H9 (cell line): Measurements from ENCODE around the gene RABGAP1L. TPM values are rescaled to one million over a fixed set of nuclear protein-coding genes. Genes with fewer than 3 reads are reported as not detected.

Experiments used
- DNase-seq: peaks from one replicate; pipeline ENCODE4 v3.0.0-alpha.2; 2017
- H2AFZ ChIP-seq: one replicate; pipeline ENCODE4 v1.6.1; 2013; ENCODE audit warnings: mild to moderate bottlenecking, low read length, control low read depth, moderate library complexity
- H2AK5ac ChIP-seq: 2 replicates; pipeline ENCODE4 v1.6.1; 2013; ENCODE audit warnings: low read length, control low read depth, mixed read lengths; ENCODE audit not compliant: insufficient read length
- H2BK120ac ChIP-seq: one replicate; pipeline ENCODE4 v1.6.1; 2013; ENCODE audit warnings: low read depth, mild to moderate bottlenecking, low read length, control low read depth, inconsistent platforms; ENCODE audit not compliant: poor library complexity, severe bottlenecking
- H2BK12ac ChIP-seq: 2 replicates; pipeline ENCODE4 v1.6.1; 2013; ENCODE audit warnings: low read length, control low read depth, mixed read lengths, low read depth; ENCODE audit not compliant: insufficient read length
- H2BK15ac ChIP-seq: 2 replicates; pipeline ENCODE4 v1.6.1; 2013; ENCODE audit warnings: low read depth, low read length, control low read depth
- H2BK20ac ChIP-seq: one replicate; pipeline ENCODE4 v1.6.1; 2013; ENCODE audit warnings: low read depth, mild to moderate bottlenecking, low read length, control low read depth, inconsistent platforms; ENCODE audit not compliant: poor library complexity, severe bottlenecking
- H2BK5ac ChIP-seq: 2 replicates; pipeline ENCODE4 v1.6.1; 2013; ENCODE audit warnings: low read length, control low read depth, mixed read lengths; ENCODE audit not compliant: insufficient read length
- H3K14ac ChIP-seq: 2 replicates; pipeline ENCODE4 v1.6.1; 2013; ENCODE audit warnings: low read length, control low read depth; ENCODE audit not compliant: insufficient read depth
- H3K18ac ChIP-seq: 2 replicates; pipeline ENCODE4 v1.6.1; 2013; ENCODE audit warnings: low read depth, mild to moderate bottlenecking, mixed read lengths, low read length, control low read depth; ENCODE audit not compliant: insufficient read length
- H3K23ac ChIP-seq: 2 replicates; pipeline ENCODE4 v1.6.1; 2013; ENCODE audit warnings: low read length, control low read depth, mixed read lengths, low read depth; ENCODE audit not compliant: insufficient read length
- H3K23me2 ChIP-seq: 2 replicates; pipeline ENCODE4 v1.6.1; 2013; ENCODE audit warnings: low read depth, mild to moderate bottlenecking, mixed read lengths, low read length, control low read depth; ENCODE audit not compliant: insufficient read length, poor library complexity, severe bottlenecking
- H3K27ac ChIP-seq: 2 replicates; pipeline ENCODE4 v1.5.1; 2013; ENCODE audit warnings: low read length, control low read depth, mixed read lengths, low read depth; ENCODE audit not compliant: insufficient read length
- H3K27me3 ChIP-seq: 2 replicates; pipeline ENCODE4 v1.6.1; 2013; ENCODE audit warnings: low read length, control low read depth, inconsistent platforms; ENCODE audit not compliant: insufficient read depth
- H3K4ac ChIP-seq: 2 replicates; pipeline ENCODE4 v1.6.1; 2013; ENCODE audit warnings: low read depth, mild to moderate bottlenecking, control low read depth, inconsistent platforms, low read length, moderate library complexity
- H3K4me1 ChIP-seq: 2 replicates; pipeline ENCODE4 v1.6.1; 2013; ENCODE audit warnings: low read length, control low read depth, inconsistent platforms; ENCODE audit not compliant: insufficient read depth
- H3K4me2 ChIP-seq: 2 replicates; pipeline ENCODE4 v1.6.1; 2013; ENCODE audit warnings: low read length, control low read depth, mixed read lengths; ENCODE audit not compliant: insufficient read length, insufficient read depth
- H3K56ac ChIP-seq: 2 replicates; pipeline ENCODE4 v1.6.1; 2013; ENCODE audit warnings: low read depth, mild to moderate bottlenecking, mixed read lengths, low read length, control low read depth; ENCODE audit not compliant: insufficient read length
- H3K79me1 ChIP-seq: 2 replicates; pipeline ENCODE4 v1.6.1; 2013; ENCODE audit warnings: low read depth, mild to moderate bottlenecking, moderate library complexity, low read length, control low read depth, inconsistent platforms; ENCODE audit not compliant: insufficient read depth, poor library complexity, severe bottlenecking
- H3K79me2 ChIP-seq: 2 replicates; pipeline ENCODE4 v1.6.1; 2013; ENCODE audit warnings: low read length, control low read depth, inconsistent platforms; ENCODE audit not compliant: insufficient read depth
- H3K9ac ChIP-seq: 2 replicates; pipeline ENCODE4 v1.6.1; 2013; ENCODE audit warnings: low read length, control low read depth, mixed read lengths; ENCODE audit not compliant: insufficient read length; ENCODE audit errors: extremely low read depth
- H3K9me3 ChIP-seq: one replicate; pipeline ENCODE4 v1.6.1; 2013; ENCODE audit warnings: low read depth, low read length, inconsistent platforms; ENCODE audit not compliant: control insufficient read depth
- H3T11ph ChIP-seq: one replicate; pipeline ENCODE4 v1.6.1; 2013; ENCODE audit warnings: mild to moderate bottlenecking, low read length, control low read depth, inconsistent platforms
- H4K20me1 ChIP-seq: one replicate; pipeline ENCODE4 v1.6.1; 2013; ENCODE audit not compliant: control insufficient read depth, insufficient read length, insufficient read depth
- H4K5ac ChIP-seq: 2 replicates; pipeline ENCODE4 v1.6.1; 2013; ENCODE audit warnings: low read depth, mild to moderate bottlenecking, mixed read lengths, low read length, control low read depth; ENCODE audit not compliant: insufficient read length
- H4K8ac ChIP-seq: replicated peaks from 2 replicates; pipeline ENCODE4 v1.6.1; 2013; ENCODE audit warnings: low read length, control low read depth, mixed read lengths, low read depth; ENCODE audit not compliant: insufficient read length
- H4K91ac ChIP-seq: 2 replicates; pipeline ENCODE4 v1.6.1; 2013; ENCODE audit warnings: low read depth, mild to moderate bottlenecking, moderate library complexity, mixed read lengths, low read length, control low read depth; ENCODE audit not compliant: insufficient read length
- H3K27ac Mint-ChIP-seq, 3 experiments: 2 replicates in 2 of 3; 3 replicates in 1 of 3; pipeline ENCODE4 v1.8.0; 2020 to 2021; ENCODE audit warnings: mixed read lengths in 3 of 3, mild to moderate bottlenecking in 1 of 3, moderate library complexity in 1 of 3
- H3K27me3 Mint-ChIP-seq: 2 replicates; pipeline ENCODE4 v1.8.0; 2021; ENCODE audit warnings: low read depth, mild to moderate bottlenecking, moderate library complexity, mixed read lengths
- H3K36me3 Mint-ChIP-seq, 3 experiments: 2 replicates in 2 of 3; 3 replicates in 1 of 3; pipeline ENCODE4 v1.8.0; 2020 to 2021; ENCODE audit warnings: low read depth in 3 of 3, mixed read lengths in 3 of 3; ENCODE audit not compliant: insufficient read depth in 1 of 3
- H3K4me1 Mint-ChIP-seq, 2 experiments: 2 replicates each; pipeline ENCODE4 v1.8.0; 2020; ENCODE audit warnings: mixed read lengths in 2 of 2
- H3K4me3 Mint-ChIP-seq, 2 experiments: 2 replicates in 1 of 2; 3 replicates in 1 of 2; pipeline ENCODE4 v1.8.0; 2020 to 2021; ENCODE audit warnings: mild to moderate bottlenecking in 2 of 2, mixed read lengths in 2 of 2, moderate library complexity in 1 of 2
- H3K9me3 Mint-ChIP-seq, 2 experiments: 2 replicates in 1 of 2; 3 replicates in 1 of 2; pipeline ENCODE4 v1.8.0; 2020; ENCODE audit warnings: mild to moderate bottlenecking in 2 of 2, mixed read lengths in 2 of 2, moderate library complexity in 1 of 2
- WGBS: extraction: QIAGEN DNeasy Blood & Tissue Kit; methylation state at CpG from one replicate; pipeline ENCODE4 v1.1.7; 2013; ENCODE audit warnings: missing lambda C conversion rate, low lambda C conversion rate, mixed read lengths; ENCODE audit not compliant: insufficient read length; ENCODE audit errors: extremely low coverage; 5-methylcytosine and 5-hydroxymethylcytosine counted together
- total RNA-seq: library from RNA; stranded (reverse); gene quantifications from 2 replicates; pipeline ENCODE4 v1.2.1, GENCODE V29; 2021
- TF ChIP-seq, protein P1 (sequence below): fragments of 200-600 bp; sonication (generic); conservative IDR thresholded peaks from 3 replicates; pipeline ENCODE4 v1.8.0; 2021; ENCODE audit warnings: antibody characterized with exemption, mild to moderate bottlenecking

Gene RABGAP1L
- total RNA-seq, 1 experiment from 2014 or later: 147 TPM

DNA sequence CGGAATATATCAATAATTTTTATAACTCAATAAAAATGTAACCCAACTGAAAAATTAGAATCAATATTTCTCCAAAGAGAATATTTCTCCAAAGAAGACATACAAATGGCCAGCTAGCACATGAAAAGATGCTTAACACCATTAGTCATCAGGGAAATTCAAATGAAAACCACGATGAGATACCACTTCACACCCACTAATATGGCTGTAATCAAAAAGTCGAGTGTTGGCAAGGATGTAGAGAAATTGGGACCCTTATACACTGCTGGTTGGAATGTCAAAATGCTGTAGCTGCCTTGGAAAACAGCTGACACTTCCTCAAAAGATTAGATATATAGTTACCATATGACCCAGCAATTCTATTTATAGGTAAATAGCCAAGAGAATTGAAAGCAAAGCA is 421.5 kb downstream of the RABGAP1L start:
- H3K79me2 ChIP-seq: no peaks in the 10 kb centered on the region
- H3K18ac ChIP-seq: no peak overlapping the region
- no peak overlapping the region for H3K56ac ChIP-seq
- no peak overlapping the region for H3K4me3 Mint-ChIP-seq
- H3K27me3 Mint-ChIP-seq: no peaks in the 10 kb centered on the region
- no peak overlapping the region for H4K91ac ChIP-seq
- H3K27me3 ChIP-seq: no peaks in the 10 kb centered on the region
- no CpG with 5 or more reads among the region's 3 CpGs for WGBS
- H3K36me3 Mint-ChIP-seq: peaks cover under 1 to 3% (median 2%) of the 10 kb centered on the region in 3 experiments; a peak in 4 of 7 replicates
- H2BK120ac ChIP-seq: no peak overlapping the region
- no peaks in the 10 kb centered on the region for H3K23me2 ChIP-seq
- H3T11ph ChIP-seq: no peak overlapping the region
- TF ChIP-seq, protein P1, sequence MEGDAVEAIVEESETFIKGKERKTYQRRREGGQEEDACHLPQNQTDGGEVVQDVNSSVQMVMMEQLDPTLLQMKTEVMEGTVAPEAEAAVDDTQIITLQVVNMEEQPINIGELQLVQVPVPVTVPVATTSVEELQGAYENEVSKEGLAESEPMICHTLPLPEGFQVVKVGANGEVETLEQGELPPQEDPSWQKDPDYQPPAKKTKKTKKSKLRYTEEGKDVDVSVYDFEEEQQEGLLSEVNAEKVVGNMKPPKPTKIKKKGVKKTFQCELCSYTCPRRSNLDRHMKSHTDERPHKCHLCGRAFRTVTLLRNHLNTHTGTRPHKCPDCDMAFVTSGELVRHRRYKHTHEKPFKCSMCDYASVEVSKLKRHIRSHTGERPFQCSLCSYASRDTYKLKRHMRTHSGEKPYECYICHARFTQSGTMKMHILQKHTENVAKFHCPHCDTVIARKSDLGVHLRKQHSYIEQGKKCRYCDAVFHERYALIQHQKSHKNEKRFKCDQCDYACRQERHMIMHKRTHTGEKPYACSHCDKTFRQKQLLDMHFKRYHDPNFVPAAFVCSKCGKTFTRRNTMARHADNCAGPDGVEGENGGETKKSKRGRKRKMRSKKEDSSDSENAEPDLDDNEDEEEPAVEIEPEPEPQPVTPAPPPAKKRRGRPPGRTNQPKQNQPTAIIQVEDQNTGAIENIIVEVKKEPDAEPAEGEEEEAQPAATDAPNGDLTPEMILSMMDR: no peak
- H3K4me2 ChIP-seq: no peak overlapping the region
- no peaks in the 10 kb centered on the region for H3K4me1 Mint-ChIP-seq
- H3K14ac ChIP-seq: no peak overlapping the region
- H3K79me1 ChIP-seq: no peaks in the 10 kb centered on the region
- no peak overlapping the region for H2AK5ac ChIP-seq
- no peak overlapping the region for H3K9ac ChIP-seq
- H2BK20ac ChIP-seq: no peak overlapping the region
- no peak overlapping the region for H2BK5ac ChIP-seq
- no peak overlapping the region for H2BK15ac ChIP-seq
- no peak overlapping the region for H2BK12ac ChIP-seq
- no peak overlapping the region for H4K5ac ChIP-seq
- H2AFZ ChIP-seq: no peak overlapping the region
- no peak overlapping the region for H3K4ac ChIP-seq
- no peak overlapping the region for H3K23ac ChIP-seq
- no peaks in the 10 kb centered on the region for H3K9me3 ChIP-seq
- no peaks in the 10 kb centered on the region for H3K4me1 ChIP-seq
- no peaks in the 10 kb centered on the region for H4K20me1 ChIP-seq
- H3K27ac Mint-ChIP-seq: no peak overlapping the region
- peaks cover 11 to 14% of the 10 kb centered on the region in 2 experiments for H3K9me3 Mint-ChIP-seq
- H3K27ac ChIP-seq: no peak overlapping the region
- no peak for DNase-seq
- no peak overlapping the region for H4K8ac ChIP-seq
